ENCODE results near the gene CD200R1.
"Not testable (repeated sequence)": the region's sequence is repeated elsewhere in the genome, so short reads cannot be mapped to it uniquely, and the experiment has no call there.

The CD200R1 gene

DNA sequence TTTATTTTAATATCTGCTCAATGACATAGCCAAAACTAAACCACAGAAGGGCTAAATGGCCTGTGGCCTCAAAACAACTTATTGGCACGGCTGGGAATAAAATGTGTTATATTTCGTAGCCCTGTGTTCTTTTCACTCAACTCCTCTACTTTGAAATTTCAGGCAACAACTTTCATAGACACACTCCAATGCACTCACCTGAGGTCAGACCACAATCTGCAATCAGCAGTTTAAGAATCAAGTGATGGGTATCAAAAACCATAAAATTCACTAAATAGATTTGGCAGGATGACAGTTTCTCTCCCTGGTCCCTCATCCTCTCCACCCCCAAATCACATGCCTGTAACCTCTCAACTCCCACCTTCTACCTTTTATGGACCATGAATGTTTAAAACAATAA lies 2.0 kb upstream of the CD200R1 start:
- H3K4me3 ChIP-seq (ENCODE audit: low read depth, low read length) = no peak overlapping the region
- no peak for DNase-seq (ENCODE audit: low read depth)

DNA sequence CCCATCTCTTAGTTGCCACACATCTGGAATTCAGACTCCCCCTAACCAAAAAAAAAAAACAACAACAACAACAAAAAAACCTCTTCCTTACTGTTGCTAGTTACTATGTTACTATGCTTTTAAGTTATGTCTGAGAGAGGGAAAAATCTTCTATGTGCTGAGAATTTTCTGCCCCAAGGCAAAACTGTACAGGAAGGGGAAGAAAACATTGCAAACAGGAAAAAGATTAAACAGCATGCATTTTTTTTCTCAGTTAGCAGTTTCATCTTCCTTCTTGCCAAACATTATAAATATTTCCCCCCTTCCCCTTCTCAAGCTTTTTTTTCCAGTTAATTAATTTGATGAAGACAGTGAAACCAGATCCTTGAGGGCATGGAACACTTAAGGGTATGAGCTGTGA lies 1.1 kb upstream of the CD200R1 start:
- no peak for DNase-seq (ENCODE audit: low read depth)
- no peak overlapping the region for H3K4me3 ChIP-seq (ENCODE audit: low read depth, low read length)

DNA sequence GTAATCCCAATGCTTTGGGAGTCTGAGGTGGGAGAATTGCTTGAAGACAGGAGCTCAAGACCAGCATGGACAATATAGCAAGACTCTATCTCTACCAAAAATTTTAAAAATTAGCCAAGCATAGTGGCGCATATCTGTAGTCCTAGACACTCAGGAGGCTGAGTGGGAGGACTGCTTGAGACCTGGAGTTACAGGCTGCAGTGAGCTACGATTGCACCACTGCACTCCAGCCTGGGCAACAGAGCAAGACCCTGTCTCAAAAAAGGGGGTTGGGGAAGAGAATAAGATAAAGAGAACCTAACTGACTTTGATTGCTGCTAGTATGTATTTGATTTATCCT lies 755 bp downstream of the CD200R1 start:
- no peak for DNase-seq (ENCODE audit: low read depth)

DNA sequence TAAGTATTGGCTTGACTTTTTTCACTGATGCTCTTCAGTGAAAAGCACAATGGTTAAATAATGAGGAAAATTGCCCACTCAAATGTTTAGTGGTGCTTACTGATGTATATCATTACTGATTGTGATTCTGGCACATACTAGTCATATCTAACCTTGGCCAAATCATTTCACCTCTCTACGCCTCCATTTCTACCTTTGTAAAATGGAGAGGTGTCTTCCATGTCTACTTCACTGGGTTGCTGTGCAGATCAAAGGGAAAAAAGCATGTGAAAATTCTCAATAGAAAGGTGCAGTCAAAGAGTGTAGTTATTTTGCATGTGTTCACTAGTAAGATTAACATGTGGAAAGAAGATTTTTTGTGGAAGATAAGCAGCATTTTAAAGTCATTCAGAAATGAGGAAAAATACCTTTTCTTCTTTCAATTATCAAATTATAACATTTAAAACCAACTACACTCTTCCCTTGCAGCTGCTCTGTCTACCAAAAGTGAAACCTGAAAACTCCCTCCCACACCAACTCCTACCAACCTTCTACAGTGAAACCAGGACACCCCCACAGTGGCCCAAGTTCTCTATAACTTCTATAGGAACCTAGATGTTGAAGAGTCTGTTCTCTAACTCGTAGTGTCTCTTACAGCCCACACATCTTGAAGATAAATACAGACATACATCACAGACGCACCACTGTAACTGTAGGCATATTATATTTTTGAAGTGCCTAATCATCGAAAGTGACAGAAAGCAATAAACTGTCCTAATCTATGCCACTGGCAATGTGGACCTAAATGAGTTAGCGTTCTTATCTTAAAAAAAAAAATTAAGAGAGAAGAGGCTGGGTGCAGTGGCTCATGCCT lies 1.4 kb downstream of the CD200R1 start:
- no peak for DNase-seq (ENCODE audit: low read depth)
- no peak overlapping the region for H3K4me3 ChIP-seq (ENCODE audit: low read depth, low read length)

More for the DNA sequence above, 755 bp downstream of the CD200R1 start:
- H3K4me3 ChIP-seq (ENCODE audit: low read depth, low read length) = no peak overlapping the region

DNA sequence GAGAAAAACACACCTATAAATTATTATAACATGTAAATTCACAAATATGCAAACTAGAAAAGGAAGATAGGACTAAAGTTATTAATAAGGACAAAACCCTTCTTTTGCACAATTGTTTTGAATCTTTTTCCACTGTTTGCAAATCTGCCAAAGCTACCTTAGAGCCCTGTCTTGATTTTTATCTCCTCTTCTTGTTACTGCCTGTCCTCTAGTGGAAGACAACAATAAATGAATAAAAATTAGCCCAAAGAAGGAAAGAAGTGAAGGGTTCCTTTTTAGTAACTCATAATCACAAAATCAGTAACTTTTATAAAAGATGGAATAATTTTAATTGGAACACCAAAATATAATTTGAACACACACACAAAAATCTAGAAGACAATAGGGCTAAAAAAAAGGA lies 2.7 kb downstream of the CD200R1 start:
- H3K4me3 ChIP-seq (ENCODE audit: low read depth, low read length) = no peak overlapping the region
- no peak for DNase-seq (ENCODE audit: low read depth)

DNA sequence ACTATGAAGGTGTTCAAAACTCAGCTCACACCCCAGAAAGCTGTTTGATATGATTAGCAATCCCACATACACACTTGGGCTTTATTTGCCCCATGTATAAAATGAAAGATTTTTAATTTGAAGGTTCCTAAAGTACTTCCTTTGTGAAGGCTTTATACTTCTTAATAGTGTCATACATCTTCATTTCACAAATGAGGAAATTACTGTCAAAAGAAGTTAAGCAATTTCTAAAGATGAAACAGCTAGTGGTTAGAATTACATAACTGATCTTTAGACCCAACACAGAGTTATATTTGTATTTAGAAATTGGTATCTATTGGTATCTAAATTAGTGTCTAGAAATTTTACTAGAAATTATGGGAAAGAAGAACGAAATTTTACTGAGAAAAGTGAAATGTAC lies 7.1 kb downstream of the CD200R1 start:
- no peak overlapping the region for H3K4me3 ChIP-seq (ENCODE audit: low read depth, low read length)
- no peak for DNase-seq (ENCODE audit: low read depth)

DNA sequence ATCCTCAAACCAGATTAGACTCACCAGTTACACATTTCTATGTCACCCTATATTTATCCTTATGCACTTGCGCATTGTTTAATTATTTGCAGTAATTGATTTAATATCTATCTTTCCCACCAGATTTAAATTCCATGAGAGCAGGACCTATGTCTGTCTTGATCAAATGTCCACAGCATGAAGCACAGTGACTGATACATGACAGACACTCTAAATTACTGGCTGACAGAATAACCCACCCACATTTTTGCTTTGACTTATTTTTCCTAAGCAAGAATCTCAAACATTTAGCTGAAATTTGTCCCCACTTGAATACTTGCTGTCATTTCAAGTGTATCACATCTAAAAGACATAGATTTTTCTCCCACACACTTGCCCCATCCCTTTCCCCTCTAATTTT lies 7.5 kb downstream of the CD200R1 start:
- no peak for DNase-seq (ENCODE audit: low read depth)
- no peak overlapping the region for H3K4me3 ChIP-seq (ENCODE audit: low read depth, low read length)

DNA sequence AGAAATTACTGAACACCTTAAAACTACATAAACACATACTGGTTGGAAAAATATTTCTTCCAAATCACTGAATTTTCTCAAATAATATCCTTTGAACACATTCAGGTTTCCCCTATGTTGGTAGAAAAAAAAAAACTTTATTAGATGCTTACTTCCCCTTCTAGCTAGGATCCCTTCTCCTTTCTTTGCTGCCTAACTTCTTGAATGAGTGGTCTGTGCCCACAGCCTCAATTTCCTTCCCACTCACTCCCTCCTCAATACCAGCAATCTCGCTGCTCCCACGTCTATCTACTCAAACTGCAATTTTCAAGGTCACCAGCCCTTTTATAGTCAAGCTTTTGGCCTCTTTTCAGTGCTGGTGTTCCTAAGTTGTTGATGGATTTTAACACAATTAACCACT lies 8.3 kb downstream of the CD200R1 start:
- H3K4me3 ChIP-seq (ENCODE audit: low read depth, low read length) = no peak overlapping the region
- no peak for DNase-seq (ENCODE audit: low read depth)

DNA sequence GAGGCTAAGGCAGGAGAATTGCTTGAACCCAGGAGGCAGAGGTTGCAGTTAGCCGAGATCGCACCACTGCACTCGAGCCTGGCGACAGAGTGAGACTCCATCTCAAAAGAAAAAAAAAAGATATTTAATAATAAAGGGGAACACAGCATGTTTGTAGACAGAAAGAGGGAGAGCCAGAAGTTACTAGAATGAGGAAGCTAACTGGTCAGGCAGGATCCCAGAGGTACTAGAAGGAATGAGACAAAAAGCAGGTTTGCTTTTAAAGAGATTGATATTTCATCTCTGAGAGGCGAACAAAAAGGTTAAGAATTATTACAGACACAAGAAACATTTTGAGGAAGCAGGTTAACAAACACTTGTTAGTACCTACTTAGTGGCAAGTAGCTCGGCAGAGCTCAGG lies 9.2 kb downstream of the CD200R1 start:
- H3K4me3 ChIP-seq (ENCODE audit: low read depth, low read length) = no peak overlapping the region
- DNase-seq (ENCODE audit: low read depth) = no peak

DNA sequence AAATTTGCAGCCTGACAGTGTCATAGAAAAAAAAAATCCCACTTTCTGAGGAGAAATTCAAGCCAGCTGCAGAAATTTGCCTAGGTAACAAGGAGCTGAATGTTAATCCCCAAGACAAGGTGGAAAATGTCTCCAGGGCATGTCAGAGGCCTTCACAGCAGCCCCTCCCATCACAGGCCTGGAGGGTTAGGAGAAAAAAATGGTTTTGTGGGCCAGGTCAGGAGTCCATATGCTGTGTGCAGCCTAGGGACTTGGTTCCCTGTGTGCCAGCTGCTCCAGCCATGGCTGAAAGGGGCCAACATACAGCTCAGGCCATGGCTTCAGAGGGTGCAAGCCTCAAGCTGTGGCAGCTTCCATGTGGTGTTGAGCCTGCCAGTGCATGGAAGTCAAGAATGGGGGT lies 11.2 kb downstream of the CD200R1 start:
- H3K4me3 ChIP-seq (ENCODE audit: low read depth, low read length) = no peak overlapping the region
- no peak for DNase-seq (ENCODE audit: low read depth)

DNA sequence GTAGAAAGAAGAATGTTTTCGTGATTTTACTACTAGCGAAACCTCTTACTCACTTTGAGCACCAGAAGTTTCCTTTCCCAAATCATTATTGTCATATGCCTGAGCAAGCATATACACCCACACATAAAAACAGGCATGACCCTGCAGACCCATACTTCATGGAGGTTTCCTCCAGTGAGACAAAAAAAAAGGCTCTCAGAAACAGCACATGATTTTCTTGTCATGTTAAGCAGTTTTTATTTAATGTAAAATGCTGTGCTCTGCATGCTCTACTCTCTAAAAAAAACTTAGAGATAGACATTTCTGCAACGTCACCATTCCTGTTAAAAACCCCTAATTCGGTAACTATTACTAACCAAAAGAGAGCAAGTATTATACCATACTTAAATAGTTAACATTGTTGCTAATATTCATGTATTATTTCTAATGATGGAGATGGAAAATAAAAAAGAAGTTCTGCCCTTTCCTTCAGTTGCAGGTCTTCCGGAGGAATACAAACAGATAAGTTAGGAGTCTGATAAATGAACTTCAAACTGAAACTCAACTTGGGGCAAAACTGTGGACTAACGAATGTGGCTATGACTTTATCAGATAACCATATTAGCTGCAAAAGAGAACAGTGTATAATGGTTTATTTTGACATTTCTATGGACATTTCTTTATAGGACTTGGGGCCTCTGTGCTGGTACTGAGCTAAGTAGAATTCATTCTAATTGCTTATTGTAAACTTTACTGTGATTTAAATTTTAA lies 15.9 kb downstream of the CD200R1 start:
- DNase-seq (ENCODE audit: low read depth) = no peak
- no peak overlapping the region for H3K4me3 ChIP-seq (ENCODE audit: low read depth, low read length)

DNA sequence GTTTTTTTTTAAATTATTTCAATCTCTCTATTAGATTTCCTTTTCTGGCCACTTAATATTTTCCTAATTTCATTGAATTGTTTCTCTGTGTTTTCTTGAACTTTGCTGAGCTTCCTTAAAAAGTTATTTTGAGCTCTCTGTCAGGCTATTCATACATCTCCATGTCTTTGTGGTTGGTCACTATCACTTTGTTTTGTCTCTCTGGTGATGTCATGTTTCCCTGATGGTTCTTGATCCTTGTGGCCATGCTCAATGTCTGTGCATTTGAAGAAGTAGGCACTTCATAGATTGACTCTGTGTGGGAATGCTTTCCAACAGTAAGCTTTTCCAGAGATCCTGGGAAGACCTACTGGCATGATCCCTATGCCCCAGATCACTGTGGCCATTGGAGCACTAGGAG lies 18.6 kb downstream of the CD200R1 start:
- H3K4me3 ChIP-seq (ENCODE audit: low read depth, low read length) = no peak overlapping the region
- no peak for DNase-seq (ENCODE audit: low read depth)

DNA sequence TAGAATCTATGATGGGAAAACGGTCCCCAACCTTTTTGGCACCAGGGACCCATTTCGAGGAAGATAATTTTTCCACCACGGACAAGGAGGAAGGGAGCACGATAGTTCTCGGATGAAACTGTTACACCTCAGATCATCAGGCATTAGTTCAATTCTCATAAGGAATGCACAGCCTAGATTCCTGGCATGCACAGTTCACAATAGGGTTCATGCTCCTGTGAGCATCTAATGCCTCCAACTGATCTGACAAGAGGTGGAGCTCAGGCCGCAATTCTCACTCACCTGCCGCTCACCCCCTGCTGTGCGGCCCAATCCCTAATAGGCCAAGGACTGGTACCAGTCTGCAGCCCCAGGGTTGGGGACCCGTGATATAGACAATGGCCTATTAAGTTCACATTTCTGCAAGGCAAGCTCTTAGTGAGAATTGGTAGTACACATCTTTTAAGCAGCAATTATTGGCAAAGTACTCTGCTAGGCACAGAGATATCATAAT lies 26.5 kb downstream of the CD200R1 start:
- no peak for DNase-seq (ENCODE audit: low read depth)
- no peak overlapping the region for H3K4me3 ChIP-seq (ENCODE audit: low read depth, low read length)

DNA sequence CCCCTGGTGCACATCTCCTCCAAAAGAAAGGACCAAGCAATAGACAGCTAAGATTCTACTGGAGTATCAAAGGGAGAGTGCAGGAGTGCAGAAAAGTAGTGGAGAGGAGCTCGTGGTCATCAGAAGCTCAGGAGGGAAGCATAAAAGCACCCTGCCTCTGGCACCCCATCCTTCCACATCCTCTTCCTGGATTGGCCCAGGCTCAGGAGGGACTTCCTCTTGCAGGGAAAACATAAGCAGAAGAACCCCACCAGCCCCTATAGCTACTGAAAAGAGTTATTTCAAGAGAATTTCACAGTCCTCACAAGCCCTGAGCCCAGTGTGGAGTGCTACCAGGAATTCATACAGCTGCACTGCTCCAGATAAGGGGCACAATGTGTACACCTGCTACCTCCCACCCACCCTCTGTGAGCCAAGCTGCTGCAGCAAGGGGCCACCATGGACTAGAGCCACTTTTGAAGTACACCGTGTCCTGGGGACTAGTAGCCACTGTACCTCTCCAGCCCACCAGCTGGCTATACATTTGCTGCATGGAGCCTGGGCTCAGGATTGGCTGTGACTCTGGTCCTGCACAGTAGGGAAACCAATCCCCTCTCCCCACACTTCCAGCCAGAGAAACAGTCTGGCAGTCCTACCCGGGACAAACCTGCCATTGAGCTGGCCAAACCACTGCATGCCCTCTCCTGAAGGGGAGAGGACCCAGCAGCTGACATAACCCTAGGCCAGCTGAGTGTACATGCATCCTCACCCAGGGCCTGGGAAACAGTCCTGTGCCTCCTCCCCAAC lies 43.0 kb downstream of the CD200R1 start:
- DNase-seq (ENCODE audit: low read depth) = no peak
- no peak overlapping the region for H3K4me3 ChIP-seq (ENCODE audit: low read depth, low read length)

DNA sequence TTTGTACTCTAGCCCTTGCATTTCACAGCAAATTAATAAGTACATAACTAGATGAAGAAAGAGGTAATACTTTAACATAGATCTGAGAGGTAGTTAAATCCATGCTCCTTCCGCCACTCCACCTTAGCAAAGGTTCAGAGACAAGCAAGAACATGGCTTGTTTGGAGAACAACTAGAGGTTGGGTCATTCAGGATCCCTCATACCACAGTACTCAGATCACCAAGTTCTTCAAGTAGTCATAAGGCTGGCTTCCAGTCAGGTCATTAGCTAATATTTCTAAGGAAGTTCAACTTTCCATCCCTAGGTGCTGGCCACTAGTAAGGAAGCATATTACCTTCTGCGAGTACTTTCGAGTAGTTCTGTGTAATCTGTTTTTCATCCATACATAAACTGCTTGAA lies 44.1 kb downstream of the CD200R1 start:
- no peak for DNase-seq (ENCODE audit: low read depth)
- H3K4me3 ChIP-seq (ENCODE audit: low read depth, low read length) = no peak overlapping the region

DNA sequence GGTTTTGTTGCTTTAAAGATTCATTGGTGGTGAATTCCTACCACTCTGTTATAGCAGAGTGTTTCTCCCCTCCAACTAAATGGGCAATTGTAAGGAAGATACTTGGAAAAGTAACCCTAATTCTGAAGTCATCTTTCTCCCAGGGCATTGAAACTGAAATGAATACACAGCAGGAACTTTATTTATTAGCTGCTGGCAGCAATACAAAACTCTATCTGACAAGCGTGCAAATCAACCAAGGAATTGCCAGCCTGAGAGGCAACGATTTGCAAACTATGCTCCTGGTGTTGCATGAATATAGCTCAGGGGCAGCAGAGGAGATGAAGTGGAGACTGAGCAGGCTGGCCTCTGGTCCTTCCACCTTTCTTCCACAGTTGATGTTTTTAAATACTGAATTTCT lies 48.9 kb downstream of the CD200R1 start:
- H3K4me3 ChIP-seq (ENCODE audit: low read depth, low read length) = no peak overlapping the region
- no peak for DNase-seq (ENCODE audit: low read depth)

DNA sequence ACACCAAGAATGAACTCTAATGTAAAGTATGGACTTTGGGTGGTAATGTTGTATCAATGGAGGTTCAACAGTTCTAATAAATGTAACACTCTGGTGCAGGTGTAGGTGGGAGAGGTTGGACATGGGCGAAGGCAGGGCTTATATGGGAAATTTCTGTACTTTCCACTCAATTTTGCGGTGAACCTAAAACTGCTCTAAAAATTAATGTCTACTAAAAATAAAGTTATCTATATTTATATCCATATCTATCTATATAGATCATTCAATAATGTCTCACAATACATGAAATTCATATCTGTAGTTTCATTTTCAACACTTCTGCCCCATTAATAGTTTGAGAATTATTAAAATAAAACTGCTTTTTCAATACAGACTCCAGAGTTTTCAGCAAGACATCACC lies 49.3 kb downstream of the CD200R1 start:
- DNase-seq (ENCODE audit: low read depth) = no peak

DNA sequence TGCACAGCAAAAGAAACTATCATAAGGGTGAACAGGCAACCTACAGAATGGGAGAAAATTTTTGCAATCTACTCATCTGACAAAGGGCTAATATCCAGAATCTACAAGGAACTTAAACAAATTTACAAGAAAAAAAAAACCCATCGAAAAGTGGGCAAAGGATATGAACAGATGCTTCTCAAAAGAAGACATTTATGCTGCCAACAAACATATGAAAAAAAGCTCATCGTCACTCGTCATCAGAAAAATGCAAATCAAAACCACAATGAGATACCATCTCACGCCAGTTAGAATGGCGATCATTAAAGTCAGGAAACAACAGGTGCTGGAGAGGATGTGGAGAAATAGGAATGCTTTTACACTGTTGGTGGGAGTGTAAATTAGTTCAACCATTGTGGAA lies 55.4 kb downstream of the CD200R1 start:
- H3K4me3 ChIP-seq (ENCODE audit: low read depth, low read length); DNase-seq (ENCODE audit: low read depth): not testable (repeated sequence)

More for the DNA sequence above, 49.3 kb downstream of the CD200R1 start:
- no peak overlapping the region for H3K4me3 ChIP-seq (ENCODE audit: low read depth, low read length)

DNA sequence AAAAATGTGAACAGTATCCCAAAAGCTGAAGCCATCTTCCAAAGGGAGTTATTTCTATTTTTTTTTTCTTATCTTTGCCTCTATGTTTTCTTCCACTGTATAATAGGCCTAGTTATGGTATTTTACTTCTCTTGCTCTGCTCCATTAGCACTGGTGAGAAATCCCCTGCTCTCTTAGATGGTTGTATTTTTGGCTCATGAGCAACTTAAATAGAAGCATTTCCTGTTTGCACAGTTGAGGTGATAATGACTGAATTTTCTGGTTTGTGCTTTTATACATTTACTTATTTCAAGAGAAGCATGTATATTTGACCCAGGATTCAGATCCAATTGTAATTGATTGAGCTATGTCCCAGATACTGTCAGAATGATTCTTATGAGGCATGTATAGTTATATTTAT lies 66.7 kb downstream of the CD200R1 start:
- no peak for DNase-seq (ENCODE audit: low read depth)
- H3K4me3 ChIP-seq (ENCODE audit: low read depth, low read length) = no peak overlapping the region

DNA sequence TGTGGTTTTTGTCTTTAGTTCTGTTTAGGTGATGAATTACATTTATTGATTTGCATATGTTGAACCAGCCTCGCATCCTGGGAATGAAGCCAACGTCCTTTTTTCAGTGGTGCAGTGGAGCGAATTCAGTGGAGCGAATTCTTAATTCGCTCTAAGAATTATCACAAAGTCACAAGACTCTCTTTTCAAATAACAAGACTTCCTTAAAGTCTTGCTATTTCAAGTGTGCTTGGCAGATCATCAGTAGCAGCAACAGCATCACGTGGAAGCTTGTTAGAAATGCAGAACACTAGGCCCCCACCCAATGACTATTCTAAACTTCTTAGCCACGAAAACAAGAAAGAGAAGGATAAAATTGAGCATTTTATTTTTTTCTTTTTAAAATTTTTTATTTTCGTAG lies 70.1 kb downstream of the CD200R1 start:
- no peak for DNase-seq (ENCODE audit: low read depth)

More for the DNA sequence above, 70.1 kb downstream of the CD200R1 start:
- no peak overlapping the region for H3K4me3 ChIP-seq (ENCODE audit: low read depth, low read length)

Measured in skeletal muscle cell (primary cell).